UCSD-AML1 (cell line): ENCODE results near the gene DSCAM.

Experiments
- DNase-seq: peaks from one replicate; lab custom pipeline; 2025; ENCODE audit not compliant: unreplicated experiment; lab: John Stamatoyannopoulos, UW

Gene DSCAM

GRCh38 chr21:40402884-40403582 is 443.9 kb downstream of the DSCAM start:
- no peak for DNase-seq

- DNase-seq: no peak
These were observed 451.2 kb downstream of the DSCAM start for GRCh38 chr21:40395732-40396131.

DNA sequence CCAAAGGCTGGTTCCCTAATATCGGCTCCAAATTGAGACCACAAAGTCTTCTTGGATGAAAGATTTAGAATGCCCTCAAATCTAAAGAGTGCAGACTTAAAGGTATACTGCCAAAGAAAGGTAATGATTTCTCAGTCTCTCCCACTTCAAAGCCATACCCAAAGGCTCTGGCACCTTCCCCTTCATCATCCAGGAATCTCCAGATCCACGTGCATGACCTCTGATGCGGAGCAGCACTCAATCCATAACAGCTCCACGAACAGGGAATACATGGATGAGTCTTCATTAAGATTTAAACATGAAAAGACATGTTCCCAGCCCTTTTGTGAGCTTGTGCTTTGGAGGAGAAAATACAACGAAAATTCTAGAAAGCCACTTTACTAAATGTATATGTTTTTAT is 453.9 kb downstream of the DSCAM start:
- no peak for DNase-seq

DNA sequence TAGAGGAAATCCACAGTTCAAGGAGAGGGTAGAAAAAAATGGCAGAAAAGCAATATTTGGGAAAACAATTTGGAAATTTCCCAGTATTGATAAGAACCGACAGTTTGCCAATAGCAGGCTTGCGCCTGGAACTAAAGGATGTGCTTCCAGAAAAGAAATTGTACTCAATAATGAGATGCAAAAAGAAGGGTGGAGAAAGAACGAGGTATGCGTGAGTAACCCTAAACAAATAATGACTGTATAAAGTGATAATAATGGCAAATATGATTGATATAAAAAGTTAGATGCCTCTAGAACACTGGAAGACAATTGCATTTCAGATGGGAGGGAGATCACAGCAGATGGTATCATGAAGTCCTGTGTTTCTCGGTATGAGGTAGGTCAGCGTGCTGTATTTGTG is 458.9 kb downstream of the DSCAM start:
- no peak for DNase-seq

DNA sequence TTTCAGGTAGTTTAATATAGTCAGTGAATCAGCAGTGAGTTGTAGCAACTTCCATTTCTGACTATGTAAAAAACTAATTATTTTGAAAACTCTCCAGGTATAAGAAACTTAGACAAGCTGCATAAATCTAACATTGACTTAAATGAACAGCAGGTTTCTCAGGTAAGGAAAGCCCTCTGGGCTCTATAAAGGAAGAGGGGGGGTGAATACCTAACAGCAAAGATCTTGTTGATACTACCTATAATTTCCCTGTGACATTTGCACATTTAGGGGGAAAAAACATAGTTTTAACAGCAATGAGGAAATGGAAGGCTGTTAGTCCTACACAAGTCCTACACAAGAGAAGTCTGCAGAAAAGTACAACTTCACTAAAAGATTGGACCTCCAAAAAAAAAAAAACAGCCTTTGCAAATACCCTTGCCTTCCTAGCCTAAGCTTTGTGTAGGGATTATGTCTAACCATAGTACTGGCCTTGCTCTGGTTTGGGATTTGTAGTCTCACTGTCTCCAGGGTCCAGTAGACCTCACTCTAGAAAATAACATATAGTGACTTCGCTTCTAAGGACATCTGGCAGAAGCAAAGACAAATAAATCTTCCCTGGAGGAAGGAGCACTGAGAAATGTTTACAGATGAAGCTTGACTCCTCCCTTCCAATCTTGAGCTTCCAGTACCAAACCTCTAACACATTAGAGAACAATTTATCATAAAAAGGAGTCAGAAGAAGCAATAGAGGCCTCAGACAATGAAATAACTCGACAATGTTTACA is 459.8 kb downstream of the DSCAM start:
- no peak for DNase-seq

- peak; percentile 57 for DNase-seq
These were observed 460.6 kb downstream of the DSCAM start for GRCh38 chr21:40386294-40386911.

GRCh38 chr21:40385883-40386282 is 461.1 kb downstream of the DSCAM start:
- DNase-seq: no peak

DNA sequence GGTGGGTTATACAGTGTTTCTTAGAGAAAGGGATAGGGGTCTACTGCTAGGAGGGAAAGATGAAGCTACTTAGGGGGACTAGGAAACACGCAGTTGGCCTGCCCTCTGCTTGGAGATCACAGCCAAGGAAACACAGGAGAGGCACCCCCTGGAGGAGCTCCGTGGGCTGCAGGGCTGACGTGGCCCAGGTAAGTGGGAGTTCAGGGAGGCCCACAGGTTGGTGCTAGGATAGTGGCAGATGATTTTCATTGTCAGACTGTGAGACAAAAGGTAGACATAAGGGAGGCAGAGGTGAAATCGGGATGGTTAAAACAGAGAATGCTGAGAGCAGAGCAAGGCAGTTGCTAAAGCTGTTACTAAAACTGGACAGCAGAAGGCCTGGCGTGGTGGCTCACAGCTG is 463.0 kb downstream of the DSCAM start:
- DNase-seq: no peak

- no peak for DNase-seq
These were observed 465.8 kb downstream of the DSCAM start for GRCh38 chr21:40381111-40381510.

GRCh38 chr21:40379881-40380810 is 466.8 kb downstream of the DSCAM start:
- no peak for DNase-seq

DNA sequence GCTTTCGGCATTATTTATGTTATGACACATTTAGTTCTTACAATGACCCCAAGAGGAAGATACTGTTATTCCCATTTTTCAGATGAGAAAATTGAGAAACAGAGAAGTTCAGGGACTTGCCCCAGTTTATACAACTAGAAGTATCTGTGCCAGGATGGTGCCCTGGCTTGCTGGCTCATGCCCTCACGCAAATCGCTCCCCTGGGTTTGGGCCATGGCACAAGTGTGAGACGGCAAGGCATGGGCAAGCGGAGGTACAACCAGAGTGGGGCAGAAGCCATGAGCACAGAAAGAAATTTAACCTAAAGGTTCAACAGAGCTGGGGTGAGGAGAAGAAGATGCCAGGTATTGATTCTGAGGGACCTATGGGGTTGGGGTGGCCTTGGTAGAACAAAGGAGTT is 469.8 kb downstream of the DSCAM start:
- DNase-seq: no peak

- DNase-seq: no peak
These were observed 473.2 kb downstream of the DSCAM start for GRCh38 chr21:40373761-40374160.

GRCh38 chr21:40372506-40372905 is 474.5 kb downstream of the DSCAM start:
- no peak for DNase-seq

GRCh38 chr21:40371329-40371728 is 475.6 kb downstream of the DSCAM start:
- no peak for DNase-seq

- DNase-seq: no peak
These were observed 490.3 kb downstream of the DSCAM start for GRCh38 chr21:40356644-40357043.

- DNase-seq: no peak
These were observed 491.9 kb downstream of the DSCAM start for GRCh38 chr21:40355076-40355475.

GRCh38 chr21:40351006-40351405 is 496.0 kb downstream of the DSCAM start:
- no peak for DNase-seq

DNA sequence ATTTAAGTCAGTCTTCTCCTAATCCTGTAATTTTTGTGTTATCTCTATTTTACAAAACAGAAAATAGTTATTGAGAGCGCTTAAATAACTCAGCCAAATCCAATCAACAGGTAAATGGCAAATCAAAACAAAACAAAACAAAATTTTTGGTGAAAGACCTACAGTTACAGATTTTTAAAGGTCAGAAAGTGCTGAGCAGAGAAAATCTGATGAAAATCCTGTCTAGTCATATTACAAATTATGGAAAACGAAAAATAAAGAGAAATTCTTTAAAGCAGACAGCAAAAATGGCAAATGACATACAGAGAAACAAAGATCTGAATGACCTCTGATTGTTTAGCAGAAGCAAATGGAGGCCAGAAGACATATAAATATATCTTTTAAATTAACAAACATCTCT is 497.4 kb downstream of the DSCAM start:
- no peak for DNase-seq

DNA sequence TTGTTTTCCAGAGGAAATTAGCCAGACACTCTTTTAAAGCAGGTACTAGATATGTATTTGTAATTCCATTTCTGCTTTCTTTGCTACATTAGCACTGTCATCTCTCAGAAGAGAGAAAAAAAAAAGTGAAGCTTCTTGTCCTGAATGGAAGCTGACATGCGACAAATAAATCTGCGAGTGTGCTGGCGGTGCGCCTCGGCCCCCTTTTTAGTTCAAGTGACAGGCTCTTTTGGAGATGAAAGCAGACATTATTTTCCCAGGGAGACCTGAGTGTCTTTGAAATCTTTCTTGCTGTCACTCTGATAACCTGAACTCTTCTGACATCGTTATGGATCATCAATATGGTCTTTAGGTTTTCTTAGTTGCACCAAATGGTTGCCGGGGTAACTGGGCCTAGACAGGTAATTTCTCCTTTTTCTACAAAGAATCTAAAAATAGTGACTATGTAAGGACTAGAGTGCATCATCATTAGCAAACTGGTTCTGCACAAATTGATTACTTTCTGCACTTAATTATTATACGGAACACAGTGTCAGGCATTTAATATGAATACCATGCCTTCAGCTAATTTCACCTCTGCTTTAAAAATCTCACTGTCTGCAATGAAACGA is 501.1 kb downstream of the DSCAM start:
- no peak for DNase-seq

DNA sequence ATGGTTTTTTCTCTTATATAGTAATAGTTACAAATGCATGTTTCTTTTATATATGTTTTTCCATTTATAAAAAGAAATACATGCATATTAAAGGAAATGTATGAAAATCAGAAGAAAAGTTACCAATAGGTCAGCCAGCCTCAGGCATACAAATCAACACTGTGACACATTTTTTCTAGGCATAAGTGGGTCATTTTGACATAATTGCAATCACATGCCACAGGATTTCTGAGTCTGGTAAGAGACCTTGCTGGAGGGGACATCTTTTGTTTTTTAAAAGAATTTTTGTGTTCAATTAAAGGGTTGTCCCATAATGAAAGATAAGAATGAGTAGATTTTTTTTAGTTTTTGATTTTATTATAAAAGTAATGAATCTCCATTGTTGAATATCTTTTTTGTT is 506.6 kb downstream of the DSCAM start:
- no peak for DNase-seq

GRCh38 chr21:40339050-40339449 is 507.9 kb downstream of the DSCAM start:
- DNase-seq: no peak
